ENCODE results near the gene CCL2. TPM values are rescaled to one million over a fixed set of nuclear protein-coding genes. Genes with fewer than 3 reads are reported as not detected.

Gene CCL2
- total RNA-seq, 1 donor from 2014 or later, result 44.1 TPM

- Mint-ChIP-seq H3K9me3 (ENCODE audit: unreplicated experiment) (peaks cover 4% of the 10 kb centered on the region), H3K27me3 (ENCODE audit: low read depth, unreplicated experiment) (peaks cover 2% of the 10 kb centered on the region), H3K4me3 (ENCODE audit: unreplicated experiment) (no peak overlapping the region), H3K4me1 (ENCODE audit: low read depth, unreplicated experiment) (peaks cover 19% of the 10 kb centered on the region), H3K27ac (ENCODE audit: unreplicated experiment) (no peak overlapping the region), H3K36me3 (ENCODE audit: low read depth, unreplicated experiment) (no peaks in the 10 kb centered on the region)
- DNase-seq (ENCODE audit: low read depth) (no peak), FAIRE-seq (no peak)
- Histone ChIP-seq H3K9me3 (ENCODE audit: insufficient read depth, low read depth, low read length) (no peaks in the 10 kb centered on the region), H3K36me3 (ENCODE audit: insufficient read depth, low read length) (no peaks in the 10 kb centered on the region), H3K4me1 (ENCODE audit: insufficient read depth, low read length) (peaks cover 31% of the 10 kb centered on the region), H3K4me2 (ENCODE audit: low read length) (no peak overlapping the region), H2AFZ (ENCODE audit: low read depth, low read length) (no peak overlapping the region), H3K9ac (ENCODE audit: low read length) (no peak overlapping the region), H4K20me1 (ENCODE audit: insufficient read depth, low read length) (no peaks in the 10 kb centered on the region), H3K27ac (ENCODE audit: low read depth, low read length) (no peak overlapping the region), H3K79me2 (ENCODE audit: insufficient read depth, low read length) (no peaks in the 10 kb centered on the region), H3K27me3 (ENCODE audit: insufficient read depth, low read length) (no peaks in the 10 kb centered on the region), H3K4me3 (ENCODE audit: insufficient read depth, low read depth, low read length) (no peak overlapping the region)
- TF ChIP-seq CTCF (IDR thresholded peaks at IDR 0.05; ENCODE audit: insufficient read depth, low read depth, low read length), result no peak
- TF ChIP-seq EZH2 (IDR thresholded peaks at IDR 0.05; ENCODE audit: insufficient read depth, low read length), result no peak
These were observed 11.4 kb upstream of the CCL2 start for GRCh38 chr17:34243364-34244320.

- FAIRE-seq (no peak), DNase-seq (ENCODE audit: low read depth) (peak; percentile 61)
- Mint-ChIP-seq H3K4me3 (ENCODE audit: unreplicated experiment) (no peak overlapping the region), H3K27me3 (ENCODE audit: low read depth, unreplicated experiment) (peaks cover 2% of the 10 kb centered on the region), H3K27ac (ENCODE audit: unreplicated experiment) (no peak overlapping the region), H3K36me3 (ENCODE audit: low read depth, unreplicated experiment) (no peaks in the 10 kb centered on the region), H3K4me1 (ENCODE audit: low read depth, unreplicated experiment) (peaks cover 15% of the 10 kb centered on the region), H3K9me3 (ENCODE audit: unreplicated experiment) (peaks cover 4% of the 10 kb centered on the region)
- no peak overlapping the region for H3K4me2 ChIP-seq (ENCODE audit: low read length)
- no peak overlapping the region for H3K27ac ChIP-seq (ENCODE audit: low read depth, low read length)
- TF ChIP-seq EZH2 (IDR thresholded peaks at IDR 0.05; ENCODE audit: insufficient read depth, low read length), result no peak
- TF ChIP-seq CTCF (IDR thresholded peaks at IDR 0.05; ENCODE audit: insufficient read depth, low read depth, low read length), result no peak
- no peak overlapping the region for H3K4me3 ChIP-seq (ENCODE audit: insufficient read depth, low read depth, low read length)
- H3K9ac ChIP-seq (ENCODE audit: low read length), result no peak overlapping the region
- no peaks in the 10 kb centered on the region for H3K27me3 ChIP-seq (ENCODE audit: insufficient read depth, low read length)
- H3K36me3 ChIP-seq (ENCODE audit: insufficient read depth, low read length), result no peaks in the 10 kb centered on the region
- H4K20me1 ChIP-seq (ENCODE audit: insufficient read depth, low read length), result no peaks in the 10 kb centered on the region
- no peaks in the 10 kb centered on the region for H3K9me3 ChIP-seq (ENCODE audit: insufficient read depth, low read depth, low read length)
- no peak overlapping the region for H2AFZ ChIP-seq (ENCODE audit: low read depth, low read length)
- no peaks in the 10 kb centered on the region for H3K79me2 ChIP-seq (ENCODE audit: insufficient read depth, low read length)
- peaks cover 36% of the 10 kb centered on the region for H3K4me1 ChIP-seq (ENCODE audit: insufficient read depth, low read length)
These were observed 9.7 kb upstream of the CCL2 start for GRCh38 chr17:34245351-34245905.

All from astrocyte (in vitro differentiated cells and primary cell).